SK-N-SH (cell line): ENCODE measurements around the gene ACTN3. TPM values are rescaled to one million over a fixed set of nuclear protein-coding genes. Genes with fewer than 3 reads are reported as not detected.

Source experiments
- CTCF ChIA-PET: fragments of 300-600, 350-600 bp; formaldehyde crosslinking; extraction: SDS; loops from one replicate; lab custom pipeline; 2021; lab: Yijun Ruan, JAX
- POLR2A ChIA-PET: fragments of 350-600 bp; sonication (Branson Sonifier 250); formaldehyde crosslinking; extraction: SDS; loops from one replicate; lab custom pipeline; 2020; ENCODE audit warnings: antibody characterized with exemption, inconsistent platforms; lab: Yijun Ruan, JAX
- DNase-seq: peaks from one replicate; pipeline ENCODE4 v3.0.0; 2012
- H2AFZ ChIP-seq: fragments of 200-600 bp; sonication (generic); 2 replicates; pipeline ENCODE4 v1.8.1; 2016; ENCODE audit warnings: antibody characterized with exemption, mild to moderate bottlenecking, low read depth
- H3F3A ChIP-seq: fragments of 200-600 bp; sonication (generic); replicated peaks from 2 replicates; pipeline ENCODE3; 2016; ENCODE audit warnings: antibody characterized with exemption, mild to moderate bottlenecking; ENCODE audit not compliant: insufficient read depth
- H3K27ac ChIP-seq, 2 experiments: fragments of 200-500 bp in 1 of 2; fragments of 200-600 bp in 1 of 2; sonication (Bioruptor generic) in 1 of 2; sonication (generic), shearing (Covaris generic) in 1 of 2; 2 replicates each; pipeline versions ENCODE4 v1.5.1 to v1.6.1; 2014 to 2016; ENCODE audit warnings: low read depth in 2 of 2, inconsistent platforms in 1 of 2, low read length in 1 of 2, mild to moderate bottlenecking in 1 of 2, mixed read lengths in 1 of 2
- H3K27me3 ChIP-seq: fragments of 200-600 bp; sonication (generic), shearing (Covaris generic); 2 replicates; pipeline ENCODE4 v1.6.1; 2016; ENCODE audit warnings: mixed run types; ENCODE audit not compliant: insufficient read depth
- H3K36me3 ChIP-seq, 2 experiments: fragments of 200-500 bp in 1 of 2; fragments of 200-600 bp in 1 of 2; sonication (Bioruptor generic) in 1 of 2; sonication (generic) in 1 of 2; replicated peaks in 1 of 2; 2 replicates each; pipeline versions ENCODE3 to v1.5.1; 2014 to 2016; ENCODE audit warnings: low read length in 1 of 2, mild to moderate bottlenecking in 1 of 2; ENCODE audit not compliant: insufficient read depth in 2 of 2, control insufficient read depth in 1 of 2
- H3K4me1 ChIP-seq, 2 experiments: fragments of 200-500 bp in 1 of 2; fragments of 200-600 bp in 1 of 2; sonication (Bioruptor generic) in 1 of 2; sonication (generic), shearing (Covaris generic) in 1 of 2; 2 replicates each; pipeline versions ENCODE4 v1.5.1 to v1.6.1; 2014 to 2016; ENCODE audit warnings: low read depth in 1 of 2, low read length in 1 of 2, mixed run types in 1 of 2; ENCODE audit not compliant: insufficient read depth in 2 of 2, control insufficient read depth in 1 of 2
- H3K4me2 ChIP-seq: fragments of 200-600 bp; sonication (generic), shearing (Covaris generic); 2 replicates; pipeline ENCODE4 v1.6.1; 2017; ENCODE audit warnings: mixed run types
- H3K4me3 ChIP-seq, 2 experiments: fragments of 200-500 bp in 1 of 2; fragments of 200-600 bp in 1 of 2; sonication (Bioruptor generic) in 1 of 2; sonication (generic), shearing (Covaris generic) in 1 of 2; 2 replicates each; pipeline versions ENCODE4 v1.5.1 to v1.8.1; 2014 to 2016; ENCODE audit warnings: low read depth in 2 of 2, inconsistent platforms in 1 of 2, low read length in 1 of 2, mild to moderate bottlenecking in 1 of 2, mixed read lengths in 1 of 2, moderate library complexity in 1 of 2
- H3K79me2 ChIP-seq: fragments of 200-600 bp; sonication (generic); 2 replicates; pipeline ENCODE4 v1.8.1; 2017; ENCODE audit warnings: mild to moderate bottlenecking; ENCODE audit not compliant: insufficient read depth
- H3K9ac ChIP-seq: fragments of 200-600 bp; sonication (generic); 2 replicates; pipeline ENCODE4 v1.6.1; 2017; ENCODE audit warnings: mixed run types
- H3K9me2 ChIP-seq: fragments of 200-600 bp; sonication (generic); 2 replicates; pipeline ENCODE4 v1.6.1; 2017; ENCODE audit warnings: mixed run types
- H3K9me3 ChIP-seq: fragments of 200-600 bp; sonication (generic); 2 replicates; pipeline ENCODE4 v1.6.1; 2017; ENCODE audit warnings: mixed run types, mild to moderate bottlenecking, moderate library complexity
- H4K20me1 ChIP-seq: fragments of 200-600 bp; sonication (generic); 2 replicates; pipeline ENCODE4 v1.6.1; 2017; ENCODE audit warnings: mild to moderate bottlenecking, mixed run types; ENCODE audit not compliant: insufficient read depth
- EP300 ChIP-seq, 2 experiments: IDR thresholded peaks; 2 replicates each; pipeline versions ENCODE4 v1.4.0 to v1.6.1; 2012; ENCODE audit warnings: borderline replicate concordance in 1 of 2, low read depth in 1 of 2, low read length in 1 of 2
- EZH2phosphoT487 ChIP-seq: fragments of 200-600 bp; sonication (generic); IDR thresholded peaks from 2 replicates; pipeline ENCODE4 v1.6.1; 2017; ENCODE audit warnings: low read depth, mixed run types, mild to moderate bottlenecking, antibody characterized with exemption, moderate library complexity, borderline replicate concordance
- GATA2 ChIP-seq: sonication (generic); formaldehyde crosslinking; IDR thresholded peaks from 2 replicates; pipeline ENCODE4 v1.5.0; 2020; ENCODE audit warnings: mild to moderate bottlenecking, missing genetic modification reagents
- MEF2A ChIP-seq: IDR thresholded peaks from 2 replicates; pipeline ENCODE4 v1.4.0; 2012; ENCODE audit warnings: low read depth, borderline replicate concordance
- MXI1 ChIP-seq: IDR thresholded peaks from 2 replicates; pipeline ENCODE4 v1.6.1; 2012; ENCODE audit warnings: mild to moderate bottlenecking, low read depth, low read length, improper control_type of control experiment
- NFIC ChIP-seq: IDR thresholded peaks from 2 replicates; pipeline ENCODE4 v1.4.0; 2012; ENCODE audit warnings: borderline replicate concordance
- RCOR1 ChIP-seq: fragments of 150-350 bp; IDR thresholded peaks from 2 replicates; pipeline ENCODE4 v1.6.1; 2017; ENCODE audit warnings: antibody characterized with exemption, low read length
- TAF1 ChIP-seq: IDR thresholded peaks from 2 replicates; pipeline ENCODE4 v1.6.1; 2012; ENCODE audit warnings: low read depth, mild to moderate bottlenecking, low read length, moderate library complexity, borderline replicate concordance
- TCF12 ChIP-seq: IDR thresholded peaks from 2 replicates; pipeline ENCODE4 v1.4.0; 2012
- TEAD4 ChIP-seq: IDR thresholded peaks from 2 replicates; pipeline ENCODE4 v1.4.0; 2012; ENCODE audit warnings: mild to moderate bottlenecking, borderline replicate concordance; ENCODE audit not compliant: insufficient read depth
- YY1 ChIP-seq: IDR thresholded peaks from 2 replicates; pipeline ENCODE4 v1.4.0; 2012; ENCODE audit warnings: low read depth, mild to moderate bottlenecking
- WGBS: methylation state at CpG from one replicate; pipeline ENCODE4 v1.1.6; 2017; ENCODE audit warnings: low lambda C conversion rate; 5-methylcytosine and 5-hydroxymethylcytosine counted together
- polyA plus RNA-seq, 3 experiments: library from polyadenylated mRNA; depleted of rRNA; stranded (reverse); fragments of >200 nt; gene quantifications; 2 replicates each; pipeline ENCODE4 v1.2.3, GENCODE V29; 2012
- TF ChIP-seq, protein P1 (sequence below): IDR thresholded peaks from 2 replicates; pipeline ENCODE4 v1.4.0; 2012; ENCODE audit warnings: low read depth, borderline replicate concordance
- TF ChIP-seq, protein P2 (sequence below): fragments of 150-350 bp; IDR thresholded peaks from 2 replicates; pipeline ENCODE4 v1.6.1; 2016; ENCODE audit warnings: mild to moderate bottlenecking, low read depth, low read length
- TF ChIP-seq, protein P3 (sequence below): IDR thresholded peaks from 2 replicates; pipeline ENCODE4 v1.6.1; 2012; ENCODE audit warnings: mild to moderate bottlenecking, low read depth, low read length, moderate library complexity
- TF ChIP-seq, protein P4 (sequence below): IDR thresholded peaks from 2 replicates; pipeline ENCODE4 v1.4.0; 2012; ENCODE audit warnings: low read depth
- TF ChIP-seq, protein P5 (sequence below): IDR thresholded peaks from 2 replicates; pipeline ENCODE4 v1.4.0; 2012; ENCODE audit warnings: low read depth, borderline replicate concordance

Gene ACTN3
- polyA plus RNA-seq, 1 of the 3 experiments (the other 2 are of a cell fraction) = 0.02 TPM

DNA sequence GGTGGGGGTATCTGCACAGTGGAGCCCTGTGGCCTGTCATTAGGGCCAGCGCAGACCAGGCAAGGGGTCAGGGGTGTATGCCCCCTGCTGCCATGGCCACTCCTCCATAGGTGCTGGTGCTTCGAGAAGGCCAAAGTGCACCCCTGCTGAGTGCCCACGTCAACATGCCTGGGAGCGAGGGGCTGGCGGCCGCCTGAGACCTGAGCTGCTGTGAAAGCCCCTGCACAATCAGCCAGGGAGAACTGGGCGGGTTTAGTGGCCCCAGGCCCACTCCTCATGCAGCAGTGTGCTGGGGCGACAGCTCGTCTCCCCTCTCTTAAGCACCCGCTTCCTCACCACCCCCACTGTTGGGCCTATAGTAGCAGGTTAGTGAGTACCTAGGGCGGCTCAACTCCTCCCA, 14.9 kb upstream of the ACTN3 start:
- TF ChIP-seq MXI1 = no peak
- no peak for TF ChIP-seq EP300 (IDR thresholded peaks at IDR 0.05; ENCODE audit: borderline replicate concordance in 1 of 2, low read depth in 1 of 2, low read length in 1 of 2)
- TF ChIP-seq GATA2 (CRISPR knock-in tag) = no peak
- TF ChIP-seq, protein P1, sequence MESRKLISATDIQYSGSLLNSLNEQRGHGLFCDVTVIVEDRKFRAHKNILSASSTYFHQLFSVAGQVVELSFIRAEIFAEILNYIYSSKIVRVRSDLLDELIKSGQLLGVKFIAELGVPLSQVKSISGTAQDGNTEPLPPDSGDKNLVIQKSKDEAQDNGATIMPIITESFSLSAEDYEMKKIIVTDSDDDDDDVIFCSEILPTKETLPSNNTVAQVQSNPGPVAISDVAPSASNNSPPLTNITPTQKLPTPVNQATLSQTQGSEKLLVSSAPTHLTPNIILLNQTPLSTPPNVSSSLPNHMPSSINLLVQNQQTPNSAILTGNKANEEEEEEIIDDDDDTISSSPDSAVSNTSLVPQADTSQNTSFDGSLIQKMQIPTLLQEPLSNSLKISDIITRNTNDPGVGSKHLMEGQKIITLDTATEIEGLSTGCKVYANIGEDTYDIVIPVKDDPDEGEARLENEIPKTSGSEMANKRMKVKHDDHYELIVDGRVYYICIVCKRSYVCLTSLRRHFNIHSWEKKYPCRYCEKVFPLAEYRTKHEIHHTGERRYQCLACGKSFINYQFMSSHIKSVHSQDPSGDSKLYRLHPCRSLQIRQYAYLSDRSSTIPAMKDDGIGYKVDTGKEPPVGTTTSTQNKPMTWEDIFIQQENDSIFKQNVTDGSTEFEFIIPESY = no peak
- no peak for TF ChIP-seq TEAD4
- TF ChIP-seq, protein P2, sequence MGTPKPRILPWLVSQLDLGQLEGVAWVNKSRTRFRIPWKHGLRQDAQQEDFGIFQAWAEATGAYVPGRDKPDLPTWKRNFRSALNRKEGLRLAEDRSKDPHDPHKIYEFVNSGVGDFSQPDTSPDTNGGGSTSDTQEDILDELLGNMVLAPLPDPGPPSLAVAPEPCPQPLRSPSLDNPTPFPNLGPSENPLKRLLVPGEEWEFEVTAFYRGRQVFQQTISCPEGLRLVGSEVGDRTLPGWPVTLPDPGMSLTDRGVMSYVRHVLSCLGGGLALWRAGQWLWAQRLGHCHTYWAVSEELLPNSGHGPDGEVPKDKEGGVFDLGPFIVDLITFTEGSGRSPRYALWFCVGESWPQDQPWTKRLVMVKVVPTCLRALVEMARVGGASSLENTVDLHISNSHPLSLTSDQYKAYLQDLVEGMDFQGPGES = no peak
- TF ChIP-seq, protein P3, sequence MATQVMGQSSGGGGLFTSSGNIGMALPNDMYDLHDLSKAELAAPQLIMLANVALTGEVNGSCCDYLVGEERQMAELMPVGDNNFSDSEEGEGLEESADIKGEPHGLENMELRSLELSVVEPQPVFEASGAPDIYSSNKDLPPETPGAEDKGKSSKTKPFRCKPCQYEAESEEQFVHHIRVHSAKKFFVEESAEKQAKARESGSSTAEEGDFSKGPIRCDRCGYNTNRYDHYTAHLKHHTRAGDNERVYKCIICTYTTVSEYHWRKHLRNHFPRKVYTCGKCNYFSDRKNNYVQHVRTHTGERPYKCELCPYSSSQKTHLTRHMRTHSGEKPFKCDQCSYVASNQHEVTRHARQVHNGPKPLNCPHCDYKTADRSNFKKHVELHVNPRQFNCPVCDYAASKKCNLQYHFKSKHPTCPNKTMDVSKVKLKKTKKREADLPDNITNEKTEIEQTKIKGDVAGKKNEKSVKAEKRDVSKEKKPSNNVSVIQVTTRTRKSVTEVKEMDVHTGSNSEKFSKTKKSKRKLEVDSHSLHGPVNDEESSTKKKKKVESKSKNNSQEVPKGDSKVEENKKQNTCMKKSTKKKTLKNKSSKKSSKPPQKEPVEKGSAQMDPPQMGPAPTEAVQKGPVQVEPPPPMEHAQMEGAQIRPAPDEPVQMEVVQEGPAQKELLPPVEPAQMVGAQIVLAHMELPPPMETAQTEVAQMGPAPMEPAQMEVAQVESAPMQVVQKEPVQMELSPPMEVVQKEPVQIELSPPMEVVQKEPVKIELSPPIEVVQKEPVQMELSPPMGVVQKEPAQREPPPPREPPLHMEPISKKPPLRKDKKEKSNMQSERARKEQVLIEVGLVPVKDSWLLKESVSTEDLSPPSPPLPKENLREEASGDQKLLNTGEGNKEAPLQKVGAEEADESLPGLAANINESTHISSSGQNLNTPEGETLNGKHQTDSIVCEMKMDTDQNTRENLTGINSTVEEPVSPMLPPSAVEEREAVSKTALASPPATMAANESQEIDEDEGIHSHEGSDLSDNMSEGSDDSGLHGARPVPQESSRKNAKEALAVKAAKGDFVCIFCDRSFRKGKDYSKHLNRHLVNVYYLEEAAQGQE = no peak
- TF ChIP-seq MEF2A = no peak
- TF ChIP-seq EZH2phosphoT487 = no peak
- TF ChIP-seq, protein P4, sequence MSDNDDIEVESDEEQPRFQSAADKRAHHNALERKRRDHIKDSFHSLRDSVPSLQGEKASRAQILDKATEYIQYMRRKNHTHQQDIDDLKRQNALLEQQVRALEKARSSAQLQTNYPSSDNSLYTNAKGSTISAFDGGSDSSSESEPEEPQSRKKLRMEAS = no peak
- no peak for TF ChIP-seq TAF1
- TF ChIP-seq NFIC = no peak
- no peak for TF ChIP-seq RCOR1
- no peak for TF ChIP-seq TCF12
- TF ChIP-seq YY1 = no peak
- TF ChIP-seq, protein P5, sequence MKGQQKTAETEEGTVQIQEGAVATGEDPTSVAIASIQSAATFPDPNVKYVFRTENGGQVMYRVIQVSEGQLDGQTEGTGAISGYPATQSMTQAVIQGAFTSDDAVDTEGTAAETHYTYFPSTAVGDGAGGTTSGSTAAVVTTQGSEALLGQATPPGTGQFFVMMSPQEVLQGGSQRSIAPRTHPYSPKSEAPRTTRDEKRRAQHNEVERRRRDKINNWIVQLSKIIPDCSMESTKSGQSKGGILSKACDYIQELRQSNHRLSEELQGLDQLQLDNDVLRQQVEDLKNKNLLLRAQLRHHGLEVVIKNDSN = no peak
- no peak overlapping the region for H3K27ac ChIP-seq
- CTCF ChIA-PET = interaction anchor here (1.1 kb wide), 1 partner anchor 146 kb away, joined by 3 read pairs; the partner anchor contains the start of gene RBM4B
- WGBS = 90% methylated on average over 10 of the region's 11 CpGs
- POLR2A ChIA-PET = no interaction called here
- H4K20me1 ChIP-seq = no peaks in the 10 kb centered on the region
- no peaks in the 10 kb centered on the region for H3K9me3 ChIP-seq
- no peaks in the 10 kb centered on the region for H3K4me1 ChIP-seq
- H3K4me2 ChIP-seq = no peak overlapping the region
- no peak overlapping the region for H3K9ac ChIP-seq
- no peak overlapping the region for H2AFZ ChIP-seq
- H3K36me3 ChIP-seq = no peaks in the 10 kb centered on the region
- H3F3A ChIP-seq = no peaks in the 10 kb centered on the region
- H3K27me3 ChIP-seq = no peaks in the 10 kb centered on the region
- DNase-seq = no peak
- no peaks in the 10 kb centered on the region for H3K79me2 ChIP-seq
- no peaks in the 10 kb centered on the region for H3K9me2 ChIP-seq
- no peak overlapping the region for H3K4me3 ChIP-seq
